HG03520 (cell line): Measurements from ENCODE around the gene ZNFX1.

Experiments
- ATAC-seq: cut with Tn5 transposase; IDR thresholded peaks from one replicate; pipeline ENCODE4 v1.9.1; 2021; ENCODE audit warnings: mild to moderate bottlenecking, moderate library complexity; ENCODE audit not compliant: unreplicated experiment

The ZNFX1 gene

DNA sequence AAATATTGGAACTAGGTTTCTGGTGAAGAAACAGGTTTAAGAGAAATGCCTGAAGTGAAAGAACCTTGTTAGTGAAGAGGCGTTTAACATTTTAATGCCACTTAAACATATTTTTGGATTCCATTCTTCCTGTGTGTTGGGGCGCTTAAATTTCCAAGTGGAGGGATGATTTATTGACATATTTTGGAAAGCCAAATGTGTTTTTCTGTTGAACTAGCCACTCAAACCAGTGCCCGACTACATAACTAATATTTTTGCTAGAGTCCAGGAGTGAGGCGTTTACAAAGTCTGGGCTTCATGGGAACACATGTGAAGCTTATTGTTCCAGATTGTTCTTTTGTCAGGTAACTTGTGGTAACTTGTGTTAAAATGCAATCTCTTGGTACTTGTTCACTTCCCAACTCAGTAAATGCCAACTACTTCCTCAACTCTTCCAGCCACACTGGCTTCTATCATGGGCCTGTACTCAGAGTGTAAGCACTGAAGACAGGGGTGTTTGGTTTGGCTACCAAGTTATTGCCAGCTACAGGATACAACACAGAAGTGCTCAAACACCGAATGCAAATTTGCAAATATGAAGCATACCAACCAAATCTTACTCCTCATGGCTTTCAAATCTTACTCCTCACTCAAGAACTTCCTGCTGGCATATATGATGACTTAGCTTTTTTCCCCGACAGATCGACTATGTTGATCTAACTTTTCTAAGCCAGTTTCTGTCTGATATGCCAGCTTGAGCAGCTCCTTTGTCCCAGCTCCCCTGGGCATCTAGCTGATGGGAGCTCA, 2.0 kb upstream of the ZNFX1 start:
- ATAC-seq: no peak

GRCh38 chr20:49278818-49279676, 1.2 kb upstream of the ZNFX1 start:
- no peak for ATAC-seq

GRCh38 chr20:49277786-49278035, 146 bp downstream of the ZNFX1 start:
- no peak for ATAC-seq

- ATAC-seq: no peak
Measured at GRCh38 chr20:49276961-49277785, 684 bp downstream of the ZNFX1 start.

GRCh38 chr20:49276161-49276960, 1.5 kb downstream of the ZNFX1 start:
- ATAC-seq: no peak

DNA sequence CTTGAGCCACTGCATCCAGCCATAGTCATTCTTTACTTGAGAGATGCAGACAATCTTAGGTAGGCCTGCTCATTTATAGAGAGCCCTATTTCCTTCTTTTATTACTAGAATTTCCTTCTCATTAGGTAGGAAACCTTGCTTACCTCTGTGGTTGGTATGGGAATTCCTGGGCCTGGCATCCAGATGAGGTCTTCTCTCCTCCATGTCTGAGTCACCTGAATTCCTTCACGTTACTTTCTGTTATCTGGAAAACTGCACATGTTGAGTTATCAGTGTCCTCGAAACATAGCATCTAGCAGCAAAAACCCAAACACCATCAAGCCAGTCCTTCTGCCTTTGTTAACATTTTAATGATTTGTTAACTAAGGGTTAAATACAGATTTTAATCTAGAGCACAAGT, 2.2 kb downstream of the ZNFX1 start:
- no peak for ATAC-seq

GRCh38 chr20:49275216-49275615, 2.6 kb downstream of the ZNFX1 start:
- ATAC-seq: no peak

DNA sequence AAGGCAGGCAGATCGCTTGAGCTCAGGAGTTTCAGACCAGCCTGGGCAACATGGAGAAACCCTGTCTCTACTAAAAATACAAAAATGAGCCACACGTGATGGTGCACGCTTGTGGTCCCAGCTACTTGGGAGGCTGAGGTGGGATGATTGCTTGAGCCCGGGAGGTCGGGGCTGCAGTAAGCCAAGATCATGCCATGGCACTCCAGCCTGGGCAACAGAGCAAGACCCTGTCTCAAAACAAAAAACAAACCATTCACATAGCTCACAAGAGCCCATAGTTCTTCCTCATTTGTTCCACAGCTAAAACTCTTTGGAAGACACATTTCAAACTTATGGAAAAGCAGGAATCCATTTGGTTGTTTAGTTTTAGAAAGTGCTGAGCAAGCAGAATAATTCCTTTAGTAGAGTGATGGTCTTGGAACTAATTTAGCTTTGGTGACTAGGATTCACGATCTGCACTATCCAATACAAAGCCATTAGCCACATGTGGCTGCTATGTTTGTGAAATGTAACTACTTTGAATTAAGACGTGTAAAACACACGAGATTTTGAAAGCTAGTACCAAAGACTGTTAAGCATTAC, 4.1 kb downstream of the ZNFX1 start:
- no peak for ATAC-seq

DNA sequence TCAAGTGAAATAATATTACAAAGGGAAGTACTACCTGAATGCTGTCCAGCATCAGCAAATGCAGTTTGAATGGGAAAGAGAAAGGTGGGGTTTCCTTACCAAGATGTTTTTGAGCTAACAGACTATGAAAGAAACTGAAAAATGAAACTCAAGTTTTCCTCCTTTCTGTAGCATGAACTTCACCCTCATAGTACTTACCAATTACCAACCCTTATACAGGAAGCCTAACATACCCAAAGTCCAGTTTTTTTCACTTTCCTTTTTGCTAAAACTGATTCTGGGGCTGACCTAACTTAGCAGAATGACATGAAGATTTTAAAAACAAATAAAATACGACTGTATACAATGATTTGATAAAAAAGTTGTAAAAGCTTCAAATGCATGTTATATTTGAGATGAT, 5.2 kb downstream of the ZNFX1 start:
- no peak for ATAC-seq

DNA sequence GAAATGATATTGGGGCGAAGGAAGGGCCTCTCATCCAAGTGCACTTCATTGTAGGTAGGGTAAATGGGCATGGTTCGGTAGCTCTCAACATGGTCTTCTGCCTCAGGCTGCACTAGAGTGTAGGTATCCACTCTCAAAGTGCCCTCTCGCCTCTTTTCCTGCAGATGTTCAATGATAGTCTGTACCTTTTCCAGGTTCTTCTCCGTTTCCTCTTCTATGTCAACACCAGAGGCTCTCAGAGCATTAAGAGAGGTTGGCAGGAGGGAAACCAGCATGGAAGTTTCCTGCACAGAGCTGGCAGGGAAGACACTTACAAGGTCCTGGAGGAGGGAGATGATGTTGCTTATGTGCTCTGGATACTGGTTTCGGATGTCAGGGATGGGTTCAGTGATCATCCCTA, 7.1 kb downstream of the ZNFX1 start:
- no peak for ATAC-seq

GRCh38 chr20:49270177-49270576, 7.7 kb downstream of the ZNFX1 start:
- no peak for ATAC-seq

- no peak for ATAC-seq
Measured at GRCh38 chr20:49268600-49269365, 9.1 kb downstream of the ZNFX1 start.

DNA sequence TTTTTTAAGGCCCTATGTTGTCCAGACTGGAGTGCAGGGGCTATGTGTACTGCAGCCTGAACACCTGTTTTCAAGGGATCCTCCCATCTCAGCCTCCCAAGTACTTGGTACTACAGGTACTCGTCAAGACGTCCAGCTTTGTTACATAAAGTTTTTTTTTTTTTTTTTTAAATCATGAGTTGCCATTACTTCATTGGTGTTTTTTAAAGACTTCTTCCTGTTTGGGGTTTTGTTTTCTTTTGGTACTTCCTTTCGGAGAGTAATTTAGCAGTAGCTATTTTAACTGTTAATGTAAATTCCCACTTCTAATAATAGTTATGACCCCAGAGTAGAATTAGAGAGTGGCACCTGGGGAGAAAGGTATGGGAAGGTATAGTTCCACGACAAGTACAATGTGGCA, 10.5 kb downstream of the ZNFX1 start:
- ATAC-seq: no peak

DNA sequence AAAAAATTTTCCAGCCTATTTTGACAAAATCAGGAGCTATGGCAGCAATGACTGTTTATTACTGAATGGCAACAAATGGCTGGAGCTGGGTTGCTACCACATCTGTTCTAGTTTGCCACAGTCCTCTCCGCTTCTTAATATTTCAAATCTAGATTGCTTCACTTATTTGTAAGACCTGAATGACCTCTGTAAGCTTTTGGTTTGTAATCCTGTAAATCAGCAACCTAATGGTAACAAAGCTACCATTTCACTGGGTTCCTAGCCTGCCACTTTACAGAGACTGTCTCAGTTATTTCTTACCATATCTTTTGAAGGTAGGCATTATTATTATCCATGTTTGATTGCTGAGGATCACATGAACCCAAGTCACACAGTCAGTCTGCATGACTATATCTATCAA, 15.4 kb downstream of the ZNFX1 start:
- no peak for ATAC-seq

DNA sequence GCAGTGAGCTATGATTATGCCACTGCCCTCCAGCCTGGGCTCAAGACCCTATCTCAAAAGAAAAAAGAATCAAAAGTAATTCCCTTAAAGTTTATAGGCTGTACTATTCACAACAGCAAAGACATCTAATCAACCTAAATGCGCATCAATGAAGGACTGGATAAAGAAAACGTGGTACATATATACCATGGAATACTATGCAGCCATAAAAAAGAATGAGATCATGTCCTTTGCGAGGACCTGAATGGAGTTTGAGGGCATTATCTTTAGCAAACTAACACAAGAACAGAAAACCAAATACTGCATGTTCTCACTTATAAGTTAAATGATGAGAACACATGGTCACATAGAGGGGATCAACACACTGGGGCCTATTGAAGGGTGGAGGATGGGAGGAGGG, 16.7 kb downstream of the ZNFX1 start:
- ATAC-seq: no peak

GRCh38 chr20:49260218-49260617, 17.6 kb downstream of the ZNFX1 start:
- ATAC-seq: no peak

DNA sequence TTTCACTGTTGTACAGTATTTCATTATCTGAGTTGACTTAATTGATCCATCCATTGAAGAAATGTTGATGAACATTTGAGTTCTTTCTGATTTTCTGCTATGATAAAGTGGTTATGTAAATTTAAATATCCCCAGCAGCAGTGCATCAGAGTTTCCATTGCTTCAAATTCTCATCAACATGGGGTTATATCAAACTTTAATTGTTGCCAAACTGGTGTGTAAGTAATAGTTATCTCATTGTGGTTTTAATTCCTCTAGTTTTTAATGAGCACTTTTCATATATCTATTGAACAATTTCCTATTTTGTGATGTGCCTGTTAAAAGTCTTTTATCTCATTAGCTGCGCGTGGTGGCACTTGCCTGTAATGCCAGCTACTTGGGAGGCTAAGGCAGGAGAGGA, 18.1 kb downstream of the ZNFX1 start:
- ATAC-seq: no peak

GRCh38 chr20:49259284-49259683, 18.6 kb downstream of the ZNFX1 start:
- no peak for ATAC-seq

DNA sequence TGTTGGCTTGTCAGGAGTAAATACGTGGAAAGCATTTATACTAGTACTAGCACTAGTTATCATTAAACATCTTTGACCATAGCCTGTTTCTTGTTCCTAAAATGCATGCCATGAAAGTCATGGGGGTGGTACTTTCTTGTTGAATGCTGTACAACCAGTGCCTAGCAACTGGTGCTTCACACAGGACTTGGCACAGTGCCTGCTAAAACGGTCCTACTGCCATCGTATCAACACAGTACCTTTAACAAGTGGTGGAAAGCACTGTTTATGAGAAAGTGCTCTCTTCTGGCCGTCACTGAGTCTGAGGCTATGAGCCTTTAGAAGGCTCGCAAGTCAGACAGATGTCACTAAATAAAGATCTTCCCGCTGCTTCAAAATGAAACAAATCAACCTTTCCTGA, 21.6 kb downstream of the ZNFX1 start:
- no peak for ATAC-seq
